AG04449 (cell line): ENCODE results near the gene GPBAR1.
A peak's percentile ranks its signal among the peaks of the same experiment; 100 is the strongest.

Source experiments
- CTCF ChIA-PET: fragments of 350-600 bp; formaldehyde crosslinking; extraction: SDS; loops from one replicate; lab custom pipeline; 2021; ENCODE audit warnings: antibody characterized with exemption; lab: Yijun Ruan, JAX
- POLR2A ChIA-PET: fragments of 400-600, 350-600 bp; formaldehyde crosslinking; extraction: SDS; loops from one replicate; lab custom pipeline; 2020; ENCODE audit warnings: antibody characterized with exemption, inconsistent platforms; lab: Yijun Ruan, JAX
- DNase-seq: peaks from one replicate; pipeline ENCODE4 v3.0.0-alpha.2; 2010; ENCODE audit warnings: low read depth, low spot score
- H3K4me3 ChIP-seq: 2 replicates; pipeline ENCODE4 v1.5.1; 2011; ENCODE audit warnings: low read depth, mild to moderate bottlenecking, control low read depth, low read length
- CTCF ChIP-seq: IDR thresholded peaks from one replicate; pipeline ENCODE4 v1.5.1; 2011; ENCODE audit warnings: mild to moderate bottlenecking, moderate library complexity, low read length, control low read depth, inconsistent platforms; ENCODE audit not compliant: insufficient read depth; ENCODE audit errors: missing control alignments

The GPBAR1 gene

GRCh38 chr2:218295029-218295428 is 34.2 kb downstream of the GPBAR1 start:
- CTCF ChIA-PET, result interaction anchor here (0.8 to 11.8 kb wide), 9 partner anchors 8 to 353 kb away, joined by 3 to 118 read pairs (median 8); partner anchors contain the start of genes AAMP, CATIP and PNKD
- DNase-seq, result no peak
- POLR2A ChIA-PET, result interaction anchor here (0.9 kb wide), 1 partner anchor 8 kb away, joined by 3 read pairs; no protein-coding TSS in a partner anchor
- H3K4me3 ChIP-seq, result no peak overlapping the region
- TF ChIP-seq CTCF, result no peak

GRCh38 chr2:218296200-218296599 is 35.4 kb downstream of the GPBAR1 start:
- TF ChIP-seq CTCF, result no peak
- no peak overlapping the region for H3K4me3 ChIP-seq
- CTCF ChIA-PET, result interaction anchor here (0.8 to 11.8 kb wide), 9 partner anchors 8 to 170 kb away, joined by 4 to 118 read pairs (median 8); partner anchors contain the start of genes AAMP, CATIP and PNKD
- no peak for DNase-seq
- POLR2A ChIA-PET, result interaction anchor here (0.6 kb wide), 1 partner anchor 242 kb away, joined by 3 read pairs; no protein-coding TSS in a partner anchor

GRCh38 chr2:218296847-218297246 is 36.0 kb downstream of the GPBAR1 start:
- ChIA-PET POLR2A (no interaction called here), CTCF (interaction anchor here (1.0 to 11.8 kb wide), 7 partner anchors 8 to 169 kb away, joined by 3 to 118 read pairs (median 38); partner anchors contain the start of genes AAMP, CATIP and PNKD)
- no peak overlapping the region for H3K4me3 ChIP-seq
- no peak for DNase-seq
- no peak for TF ChIP-seq CTCF

- POLR2A ChIA-PET, result interaction anchor here (0.7 kb wide), 1 partner anchor 12 kb away, joined by 4 read pairs; no protein-coding TSS in a partner anchor
- CTCF ChIA-PET, result interaction anchor here (0.7 to 11.8 kb wide), 18 partner anchors 8 to 168 kb away, joined by 3 to 117 read pairs (median 6); partner anchors contain the start of genes AAMP, CATIP and PNKD
Measured at GRCh38 chr2:218298314-218298875, 37.6 kb downstream of the GPBAR1 start.

GRCh38 chr2:218300141-218300540 is 39.3 kb downstream of the GPBAR1 start:
- no peak for DNase-seq
- no peak overlapping the region for H3K4me3 ChIP-seq
- ChIA-PET POLR2A (no interaction called here), CTCF (interaction anchor here (1.2 to 11.8 kb wide), 9 partner anchors 10 to 166 kb away, joined by 3 to 117 read pairs (median 9); partner anchors contain the start of gene CATIP)
- TF ChIP-seq CTCF, result no peak

More at GRCh38 chr2:218298314-218298875, 37.6 kb downstream of the GPBAR1 start:
- no peak for TF ChIP-seq CTCF
- H3K4me3 ChIP-seq, result no peak overlapping the region
- DNase-seq, result no peak

- no peak for DNase-seq
- peak; percentile 88 for TF ChIP-seq CTCF
- H3K4me3 ChIP-seq, result no peak overlapping the region
- ChIA-PET POLR2A (no interaction called here), CTCF (interaction anchor here (0.8 to 7.2 kb wide), 34 partner anchors 8 to 345 kb away, joined by 3 to 116 read pairs (median 5); partner anchors contain the start of genes AAMP, CATIP, PNKD and TMBIM1)
Measured at GRCh38 chr2:218301176-218301819, 40.5 kb downstream of the GPBAR1 start.
